HG03175 (cell line): Measurements from ENCODE around the gene MPV17L2.
"Not testable (repeated sequence)": the region's sequence is repeated elsewhere in the genome, so short reads cannot be mapped to it uniquely, and the experiment has no call there.

ENCODE experiments used
- ATAC-seq: cut with Tn5 transposase; IDR thresholded peaks from one replicate; pipeline ENCODE4 v1.9.1; 2021; ENCODE audit warnings: mild to moderate bottlenecking, moderate library complexity; ENCODE audit not compliant: unreplicated experiment

MPV17L2 gene

GRCh38 chr19:18190278-18190677 is 2.7 kb upstream of the MPV17L2 start:
- ATAC-seq = no peak

GRCh38 chr19:18191640-18192062 is 1.4 kb upstream of the MPV17L2 start:
- no peak for ATAC-seq

GRCh38 chr19:18193388-18194180 is 566 bp downstream of the MPV17L2 start:
- no peak for ATAC-seq

- no peak for ATAC-seq
Observed at GRCh38 chr19:18194181-18194530, 1.1 kb downstream of the MPV17L2 start.

GRCh38 chr19:18194554-18195238 is 1.7 kb downstream of the MPV17L2 start:
- no peak for ATAC-seq

- no peak for ATAC-seq
Observed at GRCh38 chr19:18196511-18196845, 3.5 kb downstream of the MPV17L2 start.

GRCh38 chr19:18197306-18197705 is 4.3 kb downstream of the MPV17L2 start:
- ATAC-seq = no peak

- no peak for ATAC-seq
Observed at GRCh38 chr19:18197941-18198340, 4.9 kb downstream of the MPV17L2 start.

GRCh38 chr19:18198374-18198773 is 5.4 kb downstream of the MPV17L2 start:
- no peak for ATAC-seq

- no peak for ATAC-seq
Observed at GRCh38 chr19:18202397-18202777, 9.4 kb downstream of the MPV17L2 start.

- ATAC-seq = no peak
Observed at GRCh38 chr19:18202778-18203407, 9.9 kb downstream of the MPV17L2 start.

GRCh38 chr19:18203408-18203862 is 10.4 kb downstream of the MPV17L2 start:
- ATAC-seq = peak; percentile 6

- peak; percentile 90 for ATAC-seq
Observed at GRCh38 chr19:18203863-18204393, 10.9 kb downstream of the MPV17L2 start, which contains the start of gene RAB3A. RAB3A (minus strand) TSS chr19:18204042; CDS start chr19:18202740, 1,302 bp downstream.

GRCh38 chr19:18204394-18205199 is 11.6 kb downstream of the MPV17L2 start:
- peak; percentile 6 for ATAC-seq

GRCh38 chr19:18205200-18205892 is 12.3 kb downstream of the MPV17L2 start:
- ATAC-seq = no peak

- no peak for ATAC-seq
Observed at GRCh38 chr19:18206018-18206417, 13.0 kb downstream of the MPV17L2 start.

- ATAC-seq = no peak
Observed at GRCh38 chr19:18208098-18208951, 15.3 kb downstream of the MPV17L2 start.

GRCh38 chr19:18209912-18210311 is 16.9 kb downstream of the MPV17L2 start:
- ATAC-seq = not testable (repeated sequence)

GRCh38 chr19:18211683-18212082 is 18.7 kb downstream of the MPV17L2 start:
- ATAC-seq = no peak
